Daoy (cell line): ENCODE results near the gene COL9A3. TPM values are rescaled to one million over a fixed set of nuclear protein-coding genes. Genes with fewer than 3 reads are reported as not detected.
A peak's percentile ranks its signal among the peaks of the same experiment; 100 is the strongest.
"Not testable (repeated sequence)": the region's sequence is repeated elsewhere in the genome, so short reads cannot be mapped to it uniquely, and the experiment has no call there.

ENCODE experiments used
- DNase-seq: peaks from one replicate; pipeline ENCODE4 v3.0.0-alpha.2; 2015; ENCODE audit warnings: low read depth
- total RNA-seq: library from RNA; depleted of rRNA; stranded (reverse); fragments of >200 nt; shearing (Covaris generic); gene quantifications from 2 replicates; pipeline ENCODE4 v1.2.3, GENCODE V29; 2014

The COL9A3 gene
- total RNA-seq, 1 experiment from 2014 or later: 0.97 TPM

DNA sequence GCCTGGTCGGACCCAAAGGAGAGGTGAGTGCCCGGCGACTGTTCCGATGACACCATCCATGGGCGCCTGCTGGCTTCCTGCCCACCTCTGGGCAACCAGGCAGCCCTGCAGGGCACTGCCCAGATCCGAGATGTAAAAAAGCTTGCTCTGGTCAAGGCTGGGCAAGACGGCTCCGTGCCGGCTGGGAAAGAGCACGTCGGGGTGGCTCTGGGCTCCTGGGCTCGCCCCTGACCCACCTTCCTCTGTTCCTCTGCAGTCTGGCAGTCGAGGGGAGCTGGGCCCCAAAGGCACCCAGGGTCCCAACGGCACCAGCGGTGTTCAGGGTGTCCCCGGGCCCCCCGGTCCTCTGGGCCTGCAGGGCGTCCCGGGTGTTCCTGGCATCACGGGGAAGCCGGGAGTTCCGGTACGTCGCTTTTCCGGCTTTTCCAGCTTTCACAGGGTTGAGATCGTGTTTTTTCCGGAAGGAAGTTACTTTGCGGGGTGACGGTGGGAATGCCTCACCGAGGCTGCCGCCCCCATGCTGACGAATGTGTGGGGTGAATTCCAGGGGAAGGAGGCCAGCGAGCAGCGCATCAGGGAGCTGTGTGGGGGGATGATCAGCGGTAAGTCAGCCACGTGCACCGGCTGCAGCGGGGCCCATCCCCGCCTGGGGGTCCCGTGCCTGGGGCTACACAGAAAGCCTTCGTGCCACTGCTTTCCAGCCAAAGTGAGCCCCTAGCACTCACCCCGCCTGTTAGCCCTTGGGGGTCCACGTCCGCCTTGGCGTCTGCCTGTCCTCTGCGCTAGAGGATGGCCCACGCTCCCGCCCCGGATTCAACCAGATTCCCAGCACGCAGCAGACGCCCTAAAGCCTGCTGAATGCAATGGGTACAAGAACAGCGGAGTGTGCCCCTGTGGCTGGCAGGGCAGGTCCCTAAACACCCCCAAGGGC lies 19.3 kb downstream of the COL9A3 start:
- DNase-seq: peak; percentile 53

DNA sequence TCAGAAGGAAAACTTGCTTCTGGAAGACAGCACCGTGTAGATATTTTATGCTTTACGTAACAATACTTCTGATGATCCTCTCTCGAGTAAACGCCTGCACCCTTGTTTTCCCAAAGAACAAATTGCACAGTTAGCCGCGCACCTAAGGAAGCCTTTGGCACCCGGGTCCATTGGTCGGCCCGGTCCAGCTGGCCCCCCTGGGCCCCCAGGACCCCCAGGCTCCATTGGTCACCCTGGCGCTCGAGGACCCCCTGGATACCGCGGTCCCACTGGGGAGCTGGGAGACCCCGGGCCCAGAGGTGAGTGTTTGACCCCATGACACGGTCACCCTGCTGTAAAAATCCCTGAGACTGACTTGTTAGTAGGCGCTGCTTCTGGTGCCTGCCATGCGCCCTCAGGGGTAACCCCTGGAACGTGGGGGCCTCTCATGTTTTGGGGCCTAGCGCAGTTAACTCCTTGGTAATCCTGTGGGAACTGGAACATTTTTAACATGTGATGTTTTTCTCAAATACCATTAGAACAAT lies 20.2 kb downstream of the COL9A3 start:
- DNase-seq: no peak

DNA sequence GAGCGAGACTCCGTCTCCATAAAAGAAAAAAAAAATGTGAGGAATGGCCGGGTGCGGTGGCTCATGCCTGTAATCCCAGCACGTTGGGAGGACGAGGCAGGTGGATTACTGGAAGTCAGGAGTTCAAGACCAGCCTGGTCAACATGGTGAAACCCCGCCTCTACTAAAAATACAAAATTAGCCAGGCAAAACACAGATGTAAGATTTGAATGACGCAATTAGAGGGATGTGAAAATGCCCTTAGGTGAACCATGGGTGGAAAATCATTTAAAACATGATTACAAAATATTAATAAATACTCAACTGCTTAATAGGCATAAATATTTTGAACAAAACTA lies 20.9 kb downstream of the COL9A3 start:
- no peak for DNase-seq

DNA sequence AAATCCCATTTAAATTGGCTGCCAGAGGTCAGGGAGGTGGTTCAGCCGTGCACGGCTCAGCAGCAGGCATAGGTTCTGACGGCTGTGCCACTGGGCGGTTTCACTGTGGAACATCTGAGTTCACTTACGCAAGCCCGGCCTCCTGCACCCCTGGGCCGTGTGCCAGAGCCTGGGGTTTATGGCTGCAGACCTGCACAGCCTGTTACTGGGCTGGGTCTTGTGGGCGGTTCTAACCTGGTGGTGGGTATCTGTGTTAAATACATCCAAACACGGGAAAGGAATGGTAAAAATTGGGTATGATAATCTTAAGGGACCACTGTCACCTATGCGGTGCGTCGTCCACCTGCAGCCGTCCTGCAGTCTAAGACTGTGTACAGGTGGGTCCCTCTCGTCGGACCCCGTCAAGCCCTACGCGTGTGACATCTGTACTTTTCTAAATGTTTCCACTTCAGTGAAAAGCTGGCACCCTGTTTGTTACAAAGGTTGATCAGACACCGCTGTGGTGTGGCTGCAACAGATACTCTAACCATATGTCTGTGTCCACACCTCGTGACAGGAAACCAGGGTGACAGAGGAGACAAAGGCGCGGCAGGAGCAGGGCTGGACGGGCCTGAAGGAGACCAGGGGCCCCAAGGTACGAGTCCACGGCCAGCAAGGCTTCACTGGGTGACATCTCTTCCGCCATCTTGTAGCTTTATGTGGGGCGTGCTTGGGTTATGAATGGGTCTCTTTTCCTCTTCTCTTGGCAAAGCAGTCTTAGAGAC lies 21.5 kb downstream of the COL9A3 start:
- DNase-seq: no peak

DNA sequence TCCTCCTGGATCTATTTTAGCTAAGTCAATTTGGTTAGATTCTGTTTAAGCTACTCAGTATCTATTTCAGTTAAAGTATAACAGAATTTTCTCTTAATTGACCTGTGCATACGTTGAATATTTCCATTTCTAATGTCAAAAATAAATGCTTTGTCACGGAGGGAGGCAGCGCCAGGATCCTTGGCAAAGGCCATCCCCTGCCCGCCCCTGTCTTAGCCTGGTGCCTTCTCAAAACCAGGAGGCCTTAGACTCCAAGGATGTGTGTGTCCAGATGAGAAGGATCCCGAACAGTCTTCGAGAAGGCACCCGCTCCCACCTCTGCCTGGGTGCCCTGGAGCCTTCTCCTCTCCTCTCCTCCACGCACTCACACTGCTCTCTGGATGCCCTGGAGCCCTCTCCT lies 22.4 kb downstream of the COL9A3 start:
- DNase-seq: no peak

DNA sequence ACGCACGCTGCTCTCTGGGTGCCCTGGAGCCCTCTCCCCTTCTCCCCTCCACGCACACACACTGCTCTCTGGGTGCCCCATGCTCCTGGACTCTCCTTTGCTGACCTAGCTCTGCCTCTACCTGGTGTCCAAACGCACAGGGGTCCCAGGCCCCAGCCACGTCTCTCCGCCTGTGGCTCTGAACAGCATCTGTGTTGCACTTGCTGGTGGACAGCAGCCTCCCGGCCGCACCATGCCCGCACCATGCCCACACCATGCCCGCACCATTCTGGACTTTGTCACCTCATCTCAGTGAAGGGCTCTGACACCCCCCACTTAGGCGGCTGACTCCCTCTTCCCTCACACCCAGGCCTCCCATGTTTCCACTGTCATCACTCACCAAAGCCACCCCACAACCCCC lies 23.0 kb downstream of the COL9A3 start:
- no peak for DNase-seq

DNA sequence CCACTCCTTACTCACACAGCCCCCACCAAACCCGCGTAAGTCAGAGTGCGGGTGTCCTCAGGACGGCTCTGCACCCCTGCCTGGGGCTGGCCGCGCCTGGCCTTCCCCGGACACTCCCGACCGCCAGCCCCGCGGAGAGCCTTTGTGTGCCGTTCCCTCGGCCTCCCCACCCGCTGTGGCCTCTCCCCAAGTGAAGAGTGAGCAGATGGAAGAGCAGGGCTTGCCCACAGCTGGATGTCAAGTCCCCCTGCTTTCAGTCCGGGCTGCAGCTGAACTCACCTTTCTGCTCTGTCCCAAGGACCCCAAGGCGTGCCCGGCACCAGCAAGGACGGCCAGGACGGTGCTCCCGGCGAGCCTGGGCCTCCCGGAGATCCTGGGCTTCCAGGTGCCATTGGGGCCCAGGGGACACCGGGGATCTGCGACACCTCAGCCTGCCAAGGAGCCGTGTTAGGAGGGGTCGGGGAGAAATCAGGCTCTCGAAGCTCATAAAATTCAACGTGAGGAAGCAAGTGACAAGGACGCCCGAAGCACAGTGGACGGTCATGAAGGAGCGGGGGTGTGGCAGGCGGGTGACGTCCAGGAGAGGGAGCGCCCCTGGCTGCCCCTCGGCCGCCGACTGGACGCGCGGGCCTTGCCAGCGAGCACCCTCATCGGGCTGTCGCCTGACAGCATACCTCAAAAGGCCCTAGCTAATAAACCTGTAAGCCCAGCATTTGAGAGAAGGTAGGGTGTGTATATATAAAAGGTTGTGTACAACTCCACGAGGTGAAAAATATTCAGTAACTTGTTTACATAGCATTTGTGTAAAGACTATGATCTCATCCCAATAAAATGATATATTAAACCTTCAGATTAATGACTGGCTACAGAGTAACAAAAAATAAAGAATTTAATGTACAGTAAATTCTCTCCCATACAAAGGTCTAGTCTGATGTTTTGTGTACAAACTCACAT lies 23.7 kb downstream of the COL9A3 start:
- DNase-seq: no peak

DNA sequence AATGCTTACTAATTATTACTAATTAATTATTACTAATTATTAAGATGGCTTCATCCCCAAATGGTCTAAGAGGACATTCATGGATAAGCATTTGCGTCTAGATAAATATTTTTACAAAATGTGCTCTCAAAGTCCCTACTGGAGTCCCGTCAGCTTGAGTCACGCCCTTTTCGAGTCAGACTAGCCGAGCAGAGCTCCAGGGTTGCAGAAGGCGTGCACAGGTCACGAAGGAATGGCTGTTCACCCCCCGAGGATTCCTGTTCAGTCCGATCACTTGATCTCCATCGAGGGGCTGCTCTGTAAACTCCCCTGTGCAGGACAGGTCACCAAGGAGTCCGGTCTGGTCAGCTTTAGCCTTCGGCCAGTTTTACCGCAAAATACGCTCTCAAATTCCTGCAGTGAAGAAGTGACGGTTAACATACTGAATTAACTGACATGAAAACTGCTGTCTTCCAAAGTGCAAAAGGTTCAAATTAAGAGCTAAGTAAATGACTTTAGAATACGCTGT lies 24.9 kb downstream of the COL9A3 start:
- DNase-seq: no peak

DNA sequence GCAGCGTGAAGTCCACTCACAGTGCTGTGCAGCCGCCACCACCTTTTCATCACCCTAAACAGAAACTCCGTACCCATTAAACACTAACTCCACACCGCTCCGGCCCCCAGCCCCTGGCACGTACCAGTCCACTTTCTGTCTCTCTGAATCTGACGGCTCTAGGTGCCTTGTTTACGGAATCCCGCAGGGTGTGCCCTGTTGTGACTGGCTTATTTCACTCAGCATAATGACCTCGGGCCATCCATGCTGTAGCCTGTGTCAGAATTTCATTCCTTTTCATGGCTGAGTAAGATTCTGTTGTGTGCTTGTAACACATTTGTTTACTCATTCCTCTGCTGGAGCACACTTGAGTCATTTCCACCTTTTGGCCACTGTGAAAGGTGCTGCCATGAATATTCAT lies 26.8 kb downstream of the COL9A3 start:
- no peak for DNase-seq

DNA sequence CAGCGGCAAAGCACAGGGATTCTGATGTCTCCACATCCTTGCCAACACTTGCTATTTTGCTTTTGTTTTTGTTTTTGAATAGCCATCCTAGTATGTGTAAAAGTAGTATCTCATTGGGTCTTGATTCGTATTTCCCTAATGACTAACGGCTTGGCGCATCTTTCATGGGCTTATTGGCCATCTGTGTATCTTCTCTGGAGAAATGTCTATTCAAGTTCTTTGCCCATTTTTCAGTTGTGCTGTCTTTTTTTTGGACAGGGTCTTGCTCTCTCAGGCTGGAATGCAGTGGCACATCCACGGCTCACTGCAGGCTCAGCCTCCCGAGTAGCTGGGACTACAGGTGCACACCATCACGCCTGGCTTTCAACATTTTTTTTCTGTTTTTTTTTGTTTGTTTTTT lies 27.3 kb downstream of the COL9A3 start:
- DNase-seq: no peak

DNA sequence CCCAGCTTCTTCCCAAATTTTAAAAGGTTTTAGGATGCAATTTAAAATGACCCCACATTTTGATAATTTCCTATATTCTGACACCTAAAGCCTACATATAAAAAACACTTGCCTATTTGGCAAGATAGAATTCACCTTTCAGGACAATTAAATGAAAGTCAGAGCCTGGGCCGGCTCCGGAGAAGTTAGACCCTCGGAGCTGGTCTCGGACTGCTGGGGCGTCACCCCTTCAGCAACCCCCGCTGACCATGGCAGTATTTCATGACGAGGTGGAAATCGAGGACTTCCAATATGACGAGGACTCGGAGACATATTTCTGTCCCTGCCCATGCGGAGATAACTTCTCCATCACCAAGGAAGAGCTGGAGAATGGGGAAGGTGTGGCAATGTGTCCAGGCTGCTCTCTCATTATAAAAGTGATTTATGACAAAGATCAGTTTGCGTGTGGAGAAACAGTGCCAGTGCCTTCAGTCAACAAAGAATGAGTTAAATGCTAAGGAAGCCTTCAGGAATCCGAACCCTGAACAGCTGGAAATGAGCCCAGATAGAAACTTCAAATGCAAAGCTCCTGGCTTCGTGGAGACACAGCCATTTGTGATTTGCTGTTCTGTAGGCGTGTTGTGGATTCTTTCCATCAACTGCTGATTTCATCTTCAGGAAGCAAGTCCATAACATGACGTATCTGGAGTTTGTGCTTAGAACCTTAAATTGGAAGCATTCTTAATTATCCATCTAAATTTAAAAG lies 28.7 kb downstream of the COL9A3 start:
- no peak for DNase-seq

DNA sequence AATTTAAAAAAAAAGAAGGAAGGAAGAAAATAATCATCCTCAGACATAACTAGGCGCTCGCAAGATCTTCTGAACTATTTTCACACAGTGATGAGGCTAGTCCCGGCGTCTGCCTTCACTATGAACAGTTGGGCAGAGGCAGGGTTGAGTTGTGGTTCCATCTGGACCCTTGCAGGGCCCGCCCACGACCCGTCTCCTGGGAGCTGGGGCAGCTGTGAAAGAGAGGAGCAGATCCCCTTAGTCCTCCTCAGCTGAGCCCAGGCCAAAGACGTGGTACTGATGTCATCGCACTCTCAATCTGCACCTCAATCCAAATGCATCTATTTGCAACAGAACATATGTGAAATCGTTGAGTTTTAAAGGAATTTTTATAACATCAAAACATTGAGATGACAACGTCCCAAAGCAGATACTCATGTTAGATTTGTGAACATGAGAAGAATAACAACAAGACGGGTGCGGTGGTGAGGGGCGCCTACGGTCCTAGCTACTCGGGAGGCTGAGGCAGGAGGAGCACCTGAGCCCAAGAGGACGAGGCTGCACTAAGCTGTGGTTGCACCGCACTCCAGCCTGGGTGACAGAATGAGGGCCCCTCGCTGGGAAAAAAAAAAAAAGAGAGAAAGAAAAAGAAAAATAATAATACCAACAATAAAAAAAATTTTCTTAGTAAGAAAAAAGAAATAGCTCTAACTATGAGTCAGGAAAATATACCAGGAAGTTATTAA lies 29.5 kb downstream of the COL9A3 start:
- DNase-seq: no peak

DNA sequence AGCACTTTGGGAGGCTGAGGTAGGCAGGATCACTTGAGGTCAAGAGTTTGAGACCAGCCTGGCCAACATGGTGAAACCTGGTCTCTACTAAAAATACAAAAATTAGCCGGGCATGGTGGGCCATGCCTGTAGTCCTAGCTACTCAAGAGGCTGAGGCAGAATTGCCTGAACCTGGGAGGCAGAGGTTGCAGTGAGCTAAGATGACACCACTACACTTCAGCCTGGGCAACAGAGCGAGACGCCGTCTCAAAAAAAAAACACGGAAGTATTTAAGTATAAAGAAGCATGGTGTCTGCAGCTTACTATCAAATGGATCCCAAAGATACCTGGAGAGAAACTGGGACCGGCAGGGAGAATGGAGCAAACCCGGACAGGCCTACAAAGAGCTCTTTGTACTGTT lies 32.1 kb downstream of the COL9A3 start:
- DNase-seq: not testable (repeated sequence)

DNA sequence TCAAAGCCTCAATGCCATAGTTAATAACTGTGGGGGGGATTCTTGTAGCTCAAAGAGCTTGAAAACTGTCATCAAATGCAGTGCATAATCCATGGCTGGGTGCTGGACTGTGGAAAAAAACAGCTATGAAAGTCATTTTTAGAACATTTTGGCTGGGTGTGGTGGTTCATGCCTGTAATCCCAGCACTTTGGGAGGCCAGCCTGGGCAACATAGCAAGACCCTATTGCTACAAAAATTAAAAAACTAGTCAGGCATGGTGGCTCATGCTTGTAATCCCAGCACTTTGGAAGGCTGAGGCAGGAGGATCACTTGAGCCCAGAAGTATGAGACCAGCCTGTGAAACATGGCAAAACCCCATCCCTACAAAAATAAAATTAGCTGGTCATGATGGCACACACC lies 32.6 kb downstream of the COL9A3 start:
- no peak for DNase-seq

DNA sequence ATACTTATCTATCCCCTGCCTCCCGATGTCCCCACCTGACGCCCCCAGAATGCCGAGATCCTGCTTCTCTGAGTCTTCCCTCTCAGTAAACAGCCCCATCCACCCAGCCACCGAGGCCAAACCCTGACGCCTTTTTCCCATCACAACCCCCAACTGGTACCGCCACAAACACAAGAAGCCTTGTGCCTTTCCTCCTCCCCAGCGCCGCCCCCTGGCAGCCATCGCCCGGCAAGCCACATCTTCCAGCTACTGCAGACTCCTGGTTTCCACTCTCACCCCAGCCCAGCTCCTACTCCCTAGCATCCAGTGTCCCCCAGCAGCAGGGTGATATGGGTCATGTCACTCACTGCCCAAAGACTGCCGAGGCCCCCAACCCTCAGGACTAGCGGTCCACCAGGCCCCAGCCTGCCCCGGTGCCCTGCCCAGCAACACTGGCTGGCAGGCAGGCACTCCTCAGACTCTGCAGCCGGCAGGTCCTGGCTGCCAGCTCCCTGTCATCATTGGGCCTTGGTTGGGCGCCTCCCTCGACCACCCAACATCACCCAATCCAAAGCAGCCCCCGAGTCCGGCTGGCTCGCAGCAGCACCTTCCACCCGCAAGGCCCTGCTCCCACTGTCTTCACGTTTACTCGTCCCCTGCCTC lies 33.6 kb downstream of the COL9A3 start:
- no peak for DNase-seq

DNA sequence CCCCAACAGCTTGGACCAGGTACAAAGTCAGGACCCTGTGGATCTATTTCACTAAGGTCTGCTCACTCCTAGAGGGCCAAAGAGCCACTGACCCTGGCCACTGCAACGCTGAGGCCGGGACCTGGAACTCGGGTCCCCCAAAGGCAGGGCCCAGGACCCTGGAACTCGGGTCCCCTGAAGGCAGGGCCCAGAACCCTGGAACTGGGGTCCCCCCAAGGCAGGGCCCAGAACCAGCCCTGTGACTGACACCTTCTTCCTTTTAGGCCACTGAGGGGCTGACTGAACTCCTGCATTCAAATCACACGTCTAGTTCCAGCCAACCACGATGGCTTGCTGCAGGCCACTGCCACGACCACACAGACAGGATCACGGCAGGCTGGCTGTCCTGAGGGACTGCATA lies 35.3 kb downstream of the COL9A3 start:
- no peak for DNase-seq

DNA sequence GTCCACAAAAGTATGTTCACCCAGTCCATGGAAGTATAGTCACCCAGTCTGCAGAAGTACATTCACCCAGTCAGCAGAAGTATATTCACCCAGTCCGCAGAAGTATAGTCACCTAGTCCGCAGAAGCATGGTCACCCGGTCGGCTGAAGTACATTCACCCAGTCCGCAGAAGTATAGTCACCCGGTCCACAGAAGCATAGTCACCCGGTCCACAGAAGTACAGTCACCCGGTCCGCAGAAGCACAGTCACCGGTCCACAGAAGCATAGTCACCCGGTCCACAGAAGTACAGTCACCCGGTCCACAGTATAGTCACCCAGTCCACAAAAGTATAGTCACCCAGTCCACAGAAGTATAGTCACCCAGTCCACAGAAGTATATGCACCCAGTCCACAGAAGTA lies 36.0 kb downstream of the COL9A3 start:
- no peak for DNase-seq

DNA sequence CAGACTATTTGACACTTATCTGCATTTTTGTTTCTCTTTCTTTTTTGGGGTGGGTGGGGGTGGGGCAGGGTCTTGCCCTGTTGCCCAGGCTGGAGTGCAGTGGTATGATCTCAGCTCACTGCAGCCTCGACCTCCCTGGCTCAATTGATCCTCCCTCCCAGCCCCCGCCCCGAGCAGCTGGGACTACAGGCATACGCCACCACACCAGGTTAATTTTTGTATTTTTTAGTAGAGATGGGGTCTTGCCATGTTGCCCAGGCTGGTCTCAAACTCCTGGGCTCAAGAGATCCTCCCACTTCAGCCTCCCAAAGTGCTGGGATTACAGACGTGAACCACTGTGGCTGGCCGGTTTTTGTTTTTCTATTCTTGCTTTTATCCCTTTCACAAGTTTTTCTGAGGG lies 36.5 kb downstream of the COL9A3 start:
- DNase-seq: not testable (repeated sequence)

DNA sequence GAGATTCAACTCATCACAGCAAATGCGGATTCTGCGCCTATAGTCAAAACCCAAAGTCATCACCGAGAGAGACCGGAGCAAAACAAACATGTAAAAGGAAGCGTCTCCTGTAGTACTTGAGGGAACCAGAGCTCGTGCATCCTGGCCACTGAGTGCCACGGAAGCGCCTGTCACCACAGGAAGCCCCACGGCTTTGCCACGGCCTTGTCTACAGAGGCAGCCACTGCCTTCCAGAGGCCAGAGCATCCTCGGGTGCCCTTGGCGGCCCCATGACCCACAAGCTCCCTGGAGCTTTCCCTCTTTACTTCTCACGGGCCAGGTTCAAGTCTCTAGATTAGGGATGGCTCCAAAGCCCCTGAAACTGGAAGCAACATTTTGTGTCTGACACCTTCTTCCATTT lies 37.3 kb downstream of the COL9A3 start:
- DNase-seq: no peak

DNA sequence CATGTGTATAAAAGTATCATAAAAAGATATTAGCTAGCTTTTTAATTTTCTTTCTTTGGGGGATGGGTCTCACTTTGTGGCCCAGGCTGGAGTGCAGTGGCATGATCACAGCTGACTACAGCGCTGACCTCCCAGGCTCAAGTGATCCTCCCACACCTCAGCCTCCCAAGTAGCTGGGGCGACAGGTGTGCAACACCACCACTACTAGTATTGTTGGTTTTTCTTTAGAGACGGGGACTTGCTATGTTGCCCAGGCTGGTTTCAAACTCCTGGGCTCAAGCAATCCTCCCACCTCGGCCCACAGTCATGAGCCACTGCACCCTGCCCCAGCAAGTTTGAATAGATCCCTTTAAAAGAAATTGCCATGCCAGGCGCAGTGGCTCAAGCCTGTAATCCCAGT lies 38.3 kb downstream of the COL9A3 start:
- no peak for DNase-seq
